OCI-LY3 (cell line): ENCODE measurements around the gene STAT4.

ENCODE experiments used
- EZH2phosphoT487 ChIP-seq: fragments of 200-600 bp; shearing (Covaris generic); IDR thresholded peaks from 2 replicates; pipeline ENCODE4 v1.6.1; 2018; ENCODE audit warnings: antibody characterized with exemption, mixed run types, low read depth
- TF ChIP-seq, protein P1 (sequence below): fragments of 200-600, 300-600 bp; sonication (generic); IDR thresholded peaks from 2 replicates; pipeline ENCODE4 v1.5.1; 2014; ENCODE audit warnings: antibody characterized with exemption, low read length, low read depth

DNA sequence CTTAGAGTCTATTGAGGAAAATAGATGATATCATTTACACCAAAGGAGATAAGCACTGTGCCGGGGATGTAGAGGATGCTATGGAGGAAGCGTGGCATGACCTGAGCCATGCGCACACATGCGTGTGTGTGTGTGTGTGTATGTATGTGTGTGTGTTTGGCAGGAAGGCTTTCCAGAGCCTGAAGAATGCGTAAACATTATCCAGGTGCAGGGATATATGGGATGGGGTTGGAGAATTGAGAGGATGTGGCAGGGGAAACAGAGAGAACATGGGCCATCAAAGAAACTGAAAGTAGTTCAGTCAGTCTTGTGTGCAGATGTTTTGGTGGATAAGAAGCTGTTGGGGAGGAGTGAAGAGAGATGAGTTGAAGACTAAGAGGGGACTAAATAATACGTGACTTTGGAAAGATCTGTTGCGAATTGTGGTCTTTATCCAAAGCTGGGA, 127.5 kb downstream of the STAT4 start:
- TF ChIP-seq, protein P1, sequence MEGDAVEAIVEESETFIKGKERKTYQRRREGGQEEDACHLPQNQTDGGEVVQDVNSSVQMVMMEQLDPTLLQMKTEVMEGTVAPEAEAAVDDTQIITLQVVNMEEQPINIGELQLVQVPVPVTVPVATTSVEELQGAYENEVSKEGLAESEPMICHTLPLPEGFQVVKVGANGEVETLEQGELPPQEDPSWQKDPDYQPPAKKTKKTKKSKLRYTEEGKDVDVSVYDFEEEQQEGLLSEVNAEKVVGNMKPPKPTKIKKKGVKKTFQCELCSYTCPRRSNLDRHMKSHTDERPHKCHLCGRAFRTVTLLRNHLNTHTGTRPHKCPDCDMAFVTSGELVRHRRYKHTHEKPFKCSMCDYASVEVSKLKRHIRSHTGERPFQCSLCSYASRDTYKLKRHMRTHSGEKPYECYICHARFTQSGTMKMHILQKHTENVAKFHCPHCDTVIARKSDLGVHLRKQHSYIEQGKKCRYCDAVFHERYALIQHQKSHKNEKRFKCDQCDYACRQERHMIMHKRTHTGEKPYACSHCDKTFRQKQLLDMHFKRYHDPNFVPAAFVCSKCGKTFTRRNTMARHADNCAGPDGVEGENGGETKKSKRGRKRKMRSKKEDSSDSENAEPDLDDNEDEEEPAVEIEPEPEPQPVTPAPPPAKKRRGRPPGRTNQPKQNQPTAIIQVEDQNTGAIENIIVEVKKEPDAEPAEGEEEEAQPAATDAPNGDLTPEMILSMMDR: no peak
- no peak for TF ChIP-seq EZH2phosphoT487
